H1 (cell line): ENCODE data around the gene NAV2. TPM values are rescaled to one million over a fixed set of nuclear protein-coding genes. Genes with fewer than 3 reads are reported as not detected.

ENCODE experiments used
- TCF12 ChIP-seq: IDR thresholded peaks from 2 replicates; pipeline ENCODE4 v1.6.1; 2011; ENCODE audit warnings: low read depth, mild to moderate bottlenecking, low read length
- polyA plus RNA-seq, 7 experiments: library from polyadenylated mRNA; depleted of rRNA in 3 of 7; stranded (reverse) in 5 of 7; unstranded in 2 of 7; fragments of >200 nt in 5 of 7; fragments of 200-250 nt in 2 of 7; gene quantifications; 1 replicate in 5 of 7; 2 replicates in 1 of 7; 4 replicates in 1 of 7; pipeline versions ENCODE4 v1.2.1 to v1.2.3, GENCODE V29; 2011 to 2013; ENCODE audit warnings: missing spikeins in 2 of 7, mixed read lengths in 2 of 7
- total RNA-seq: library from RNA; stranded (reverse); fragmentation: NEBNext Ultra II Directional; extraction: Animal tissue kit (Norgen Biotek cat#: 25700); gene quantifications from 2 replicates; pipeline ENCODE4 v1.2.1, GENCODE V29; 2021
- TF ChIP-seq, protein P1 (sequence below): fragments of 300-600 bp; sonication (generic); IDR thresholded peaks from 2 replicates; pipeline ENCODE4 v1.7.1; 2012; ENCODE audit warnings: low read length, moderate library complexity, mild to moderate bottlenecking, inconsistent platforms; ENCODE audit not compliant: insufficient replicate concordance

Gene NAV2
- total and polyA plus RNA-seq, 2 of the 8 experiments (the other 6 are each of a cell fraction or from before 2014, with no cell fraction given): 35.6 to 73.6 TPM

DNA sequence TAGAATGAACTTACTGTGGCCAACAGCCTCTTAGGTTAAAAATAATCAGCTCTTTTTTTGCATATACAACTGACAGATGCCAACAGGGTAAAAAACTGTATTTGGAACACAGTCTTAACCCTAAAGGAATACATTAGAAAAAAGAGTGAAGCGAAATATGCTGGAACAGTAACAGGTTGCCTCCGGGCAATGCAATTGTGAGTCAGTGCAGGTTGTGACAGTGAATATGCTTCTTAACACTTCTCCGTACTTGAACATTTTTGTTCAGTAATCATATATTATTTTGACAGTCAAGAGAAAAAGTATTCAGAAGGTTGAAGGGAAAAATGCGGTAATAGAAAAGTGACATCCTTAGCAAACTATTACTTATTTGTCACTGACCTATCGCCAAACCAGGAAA is 349.1 kb downstream of the NAV2 start (continued):
- TF ChIP-seq, protein P1, sequence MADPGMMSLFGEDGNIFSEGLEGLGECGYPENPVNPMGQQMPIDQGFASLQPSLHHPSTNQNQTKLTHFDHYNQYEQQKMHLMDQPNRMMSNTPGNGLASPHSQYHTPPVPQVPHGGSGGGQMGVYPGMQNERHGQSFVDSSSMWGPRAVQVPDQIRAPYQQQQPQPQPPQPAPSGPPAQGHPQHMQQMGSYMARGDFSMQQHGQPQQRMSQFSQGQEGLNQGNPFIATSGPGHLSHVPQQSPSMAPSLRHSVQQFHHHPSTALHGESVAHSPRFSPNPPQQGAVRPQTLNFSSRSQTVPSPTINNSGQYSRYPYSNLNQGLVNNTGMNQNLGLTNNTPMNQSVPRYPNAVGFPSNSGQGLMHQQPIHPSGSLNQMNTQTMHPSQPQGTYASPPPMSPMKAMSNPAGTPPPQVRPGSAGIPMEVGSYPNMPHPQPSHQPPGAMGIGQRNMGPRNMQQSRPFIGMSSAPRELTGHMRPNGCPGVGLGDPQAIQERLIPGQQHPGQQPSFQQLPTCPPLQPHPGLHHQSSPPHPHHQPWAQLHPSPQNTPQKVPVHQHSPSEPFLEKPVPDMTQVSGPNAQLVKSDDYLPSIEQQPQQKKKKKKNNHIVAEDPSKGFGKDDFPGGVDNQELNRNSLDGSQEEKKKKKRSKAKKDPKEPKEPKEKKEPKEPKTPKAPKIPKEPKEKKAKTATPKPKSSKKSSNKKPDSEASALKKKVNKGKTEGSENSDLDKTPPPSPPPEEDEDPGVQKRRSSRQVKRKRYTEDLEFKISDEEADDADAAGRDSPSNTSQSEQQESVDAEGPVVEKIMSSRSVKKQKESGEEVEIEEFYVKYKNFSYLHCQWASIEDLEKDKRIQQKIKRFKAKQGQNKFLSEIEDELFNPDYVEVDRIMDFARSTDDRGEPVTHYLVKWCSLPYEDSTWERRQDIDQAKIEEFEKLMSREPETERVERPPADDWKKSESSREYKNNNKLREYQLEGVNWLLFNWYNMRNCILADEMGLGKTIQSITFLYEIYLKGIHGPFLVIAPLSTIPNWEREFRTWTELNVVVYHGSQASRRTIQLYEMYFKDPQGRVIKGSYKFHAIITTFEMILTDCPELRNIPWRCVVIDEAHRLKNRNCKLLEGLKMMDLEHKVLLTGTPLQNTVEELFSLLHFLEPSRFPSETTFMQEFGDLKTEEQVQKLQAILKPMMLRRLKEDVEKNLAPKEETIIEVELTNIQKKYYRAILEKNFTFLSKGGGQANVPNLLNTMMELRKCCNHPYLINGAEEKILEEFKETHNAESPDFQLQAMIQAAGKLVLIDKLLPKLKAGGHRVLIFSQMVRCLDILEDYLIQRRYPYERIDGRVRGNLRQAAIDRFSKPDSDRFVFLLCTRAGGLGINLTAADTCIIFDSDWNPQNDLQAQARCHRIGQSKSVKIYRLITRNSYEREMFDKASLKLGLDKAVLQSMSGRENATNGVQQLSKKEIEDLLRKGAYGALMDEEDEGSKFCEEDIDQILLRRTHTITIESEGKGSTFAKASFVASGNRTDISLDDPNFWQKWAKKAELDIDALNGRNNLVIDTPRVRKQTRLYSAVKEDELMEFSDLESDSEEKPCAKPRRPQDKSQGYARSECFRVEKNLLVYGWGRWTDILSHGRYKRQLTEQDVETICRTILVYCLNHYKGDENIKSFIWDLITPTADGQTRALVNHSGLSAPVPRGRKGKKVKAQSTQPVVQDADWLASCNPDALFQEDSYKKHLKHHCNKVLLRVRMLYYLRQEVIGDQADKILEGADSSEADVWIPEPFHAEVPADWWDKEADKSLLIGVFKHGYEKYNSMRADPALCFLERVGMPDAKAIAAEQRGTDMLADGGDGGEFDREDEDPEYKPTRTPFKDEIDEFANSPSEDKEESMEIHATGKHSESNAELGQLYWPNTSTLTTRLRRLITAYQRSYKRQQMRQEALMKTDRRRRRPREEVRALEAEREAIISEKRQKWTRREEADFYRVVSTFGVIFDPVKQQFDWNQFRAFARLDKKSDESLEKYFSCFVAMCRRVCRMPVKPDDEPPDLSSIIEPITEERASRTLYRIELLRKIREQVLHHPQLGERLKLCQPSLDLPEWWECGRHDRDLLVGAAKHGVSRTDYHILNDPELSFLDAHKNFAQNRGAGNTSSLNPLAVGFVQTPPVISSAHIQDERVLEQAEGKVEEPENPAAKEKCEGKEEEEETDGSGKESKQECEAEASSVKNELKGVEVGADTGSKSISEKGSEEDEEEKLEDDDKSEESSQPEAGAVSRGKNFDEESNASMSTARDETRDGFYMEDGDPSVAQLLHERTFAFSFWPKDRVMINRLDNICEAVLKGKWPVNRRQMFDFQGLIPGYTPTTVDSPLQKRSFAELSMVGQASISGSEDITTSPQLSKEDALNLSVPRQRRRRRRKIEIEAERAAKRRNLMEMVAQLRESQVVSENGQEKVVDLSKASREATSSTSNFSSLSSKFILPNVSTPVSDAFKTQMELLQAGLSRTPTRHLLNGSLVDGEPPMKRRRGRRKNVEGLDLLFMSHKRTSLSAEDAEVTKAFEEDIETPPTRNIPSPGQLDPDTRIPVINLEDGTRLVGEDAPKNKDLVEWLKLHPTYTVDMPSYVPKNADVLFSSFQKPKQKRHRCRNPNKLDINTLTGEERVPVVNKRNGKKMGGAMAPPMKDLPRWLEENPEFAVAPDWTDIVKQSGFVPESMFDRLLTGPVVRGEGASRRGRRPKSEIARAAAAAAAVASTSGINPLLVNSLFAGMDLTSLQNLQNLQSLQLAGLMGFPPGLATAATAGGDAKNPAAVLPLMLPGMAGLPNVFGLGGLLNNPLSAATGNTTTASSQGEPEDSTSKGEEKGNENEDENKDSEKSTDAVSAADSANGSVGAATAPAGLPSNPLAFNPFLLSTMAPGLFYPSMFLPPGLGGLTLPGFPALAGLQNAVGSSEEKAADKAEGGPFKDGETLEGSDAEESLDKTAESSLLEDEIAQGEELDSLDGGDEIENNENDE: no peak
- no peak for TF ChIP-seq TCF12
